OCI-LY7 (cell line): ENCODE results near the gene SOX8.

Experiments
- EZH2phosphoT487 ChIP-seq: fragments of 200-600 bp; sonication (generic); IDR thresholded peaks from 2 replicates; pipeline ENCODE4 v1.6.1; 2018; ENCODE audit warnings: low read depth, borderline replicate concordance, mild to moderate bottlenecking, mixed run types, antibody characterized with exemption, low read length, moderate library complexity, mixed read lengths
- TF ChIP-seq, protein P1 (sequence below): fragments of 200-600 bp; sonication (generic); conservative IDR thresholded peaks from 2 replicates; pipeline ENCODE4 v1.5.1; 2014; ENCODE audit warnings: mild to moderate bottlenecking, antibody characterized with exemption, low read length, moderate library complexity, mixed read lengths

GRCh38 chr16:1014771-1015495, 33.4 kb downstream of the SOX8 start:
- TF ChIP-seq, protein P1, sequence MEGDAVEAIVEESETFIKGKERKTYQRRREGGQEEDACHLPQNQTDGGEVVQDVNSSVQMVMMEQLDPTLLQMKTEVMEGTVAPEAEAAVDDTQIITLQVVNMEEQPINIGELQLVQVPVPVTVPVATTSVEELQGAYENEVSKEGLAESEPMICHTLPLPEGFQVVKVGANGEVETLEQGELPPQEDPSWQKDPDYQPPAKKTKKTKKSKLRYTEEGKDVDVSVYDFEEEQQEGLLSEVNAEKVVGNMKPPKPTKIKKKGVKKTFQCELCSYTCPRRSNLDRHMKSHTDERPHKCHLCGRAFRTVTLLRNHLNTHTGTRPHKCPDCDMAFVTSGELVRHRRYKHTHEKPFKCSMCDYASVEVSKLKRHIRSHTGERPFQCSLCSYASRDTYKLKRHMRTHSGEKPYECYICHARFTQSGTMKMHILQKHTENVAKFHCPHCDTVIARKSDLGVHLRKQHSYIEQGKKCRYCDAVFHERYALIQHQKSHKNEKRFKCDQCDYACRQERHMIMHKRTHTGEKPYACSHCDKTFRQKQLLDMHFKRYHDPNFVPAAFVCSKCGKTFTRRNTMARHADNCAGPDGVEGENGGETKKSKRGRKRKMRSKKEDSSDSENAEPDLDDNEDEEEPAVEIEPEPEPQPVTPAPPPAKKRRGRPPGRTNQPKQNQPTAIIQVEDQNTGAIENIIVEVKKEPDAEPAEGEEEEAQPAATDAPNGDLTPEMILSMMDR = no peak
- no peak for TF ChIP-seq EZH2phosphoT487
